Type B pancreatic cell (in vitro differentiated cells): Measurements from ENCODE around the gene RBM5. TPM values are rescaled to one million over a fixed set of nuclear protein-coding genes. Genes with fewer than 3 reads are reported as not detected.

Source experiments
- DNase-seq: peaks from one replicate; pipeline ENCODE4 v3.0.0; 2021; ENCODE audit warnings: mixed read lengths; ENCODE audit not compliant: unreplicated experiment; ENCODE audit errors: extremely low spot score
- H3K27ac Mint-ChIP-seq: 2 replicates; pipeline ENCODE4 v1.8.0; 2021; ENCODE audit warnings: mild to moderate bottlenecking, mixed read lengths
- H3K27me3 Mint-ChIP-seq: 2 replicates; pipeline ENCODE4 v1.8.0; 2021; ENCODE audit warnings: mixed read lengths
- H3K36me3 Mint-ChIP-seq: 2 replicates; pipeline ENCODE4 v1.8.0; 2021; ENCODE audit warnings: mixed read lengths
- H3K4me1 Mint-ChIP-seq: one replicate; pipeline ENCODE4 v1.8.0; 2021; ENCODE audit warnings: mixed read lengths; ENCODE audit not compliant: unreplicated experiment
- H3K4me3 Mint-ChIP-seq: 2 replicates; pipeline ENCODE4 v1.8.0; 2021; ENCODE audit warnings: mild to moderate bottlenecking, mixed read lengths
- H3K9me3 Mint-ChIP-seq: 2 replicates; pipeline ENCODE4 v1.8.0; 2021; ENCODE audit warnings: mixed read lengths
- CTCF ChIP-seq: fragments of 200-600 bp; sonication (generic); conservative IDR thresholded peaks from 2 replicates; pipeline ENCODE4 v1.5.0; 2021; ENCODE audit warnings: antibody characterized with exemption, mild to moderate bottlenecking
- total RNA-seq: library from RNA; stranded (reverse); gene quantifications from 2 replicates; pipeline ENCODE4 v1.2.1, GENCODE V29; 2021; ENCODE audit warnings: low replicate concordance

RBM5 gene
- total RNA-seq, 1 donor from 2014 or later: 244 TPM

GRCh38 chr3:50140990-50141389 is 52.3 kb downstream of the RBM5 start:
- Mint-ChIP-seq H3K27me3 (no peaks in the 10 kb centered on the region), H3K9me3 (no peaks in the 10 kb centered on the region), H3K4me1 (peaks cover 30% of the 10 kb centered on the region), H3K27ac (no peak overlapping the region), H3K4me3 (no peak overlapping the region), H3K36me3 (no peaks in the 10 kb centered on the region)
- DNase-seq: no peak
- TF ChIP-seq CTCF: no peak

GRCh38 chr3:50146316-50146901 is 57.7 kb downstream of the RBM5 start:
- Mint-ChIP-seq H3K36me3 (no peaks in the 10 kb centered on the region), H3K4me3 (no peak overlapping the region), H3K27me3 (peaks cover 3% of the 10 kb centered on the region), H3K9me3 (no peaks in the 10 kb centered on the region), H3K4me1 (peaks cover 26% of the 10 kb centered on the region), H3K27ac (peak overlapping the region; percentile 67)
- no peak for TF ChIP-seq CTCF
- DNase-seq: no peak

GRCh38 chr3:50147016-50147415 is 58.3 kb downstream of the RBM5 start:
- Mint-ChIP-seq H3K27ac (no peak overlapping the region), H3K27me3 (peaks cover 3% of the 10 kb centered on the region), H3K4me1 (peaks cover 28% of the 10 kb centered on the region)

GRCh38 chr3:50147447-50147846 is 58.7 kb downstream of the RBM5 start:
- no peaks in the 10 kb centered on the region for H3K36me3 Mint-ChIP-seq
- peak overlapping the region; percentile 35 for H3K4me3 Mint-ChIP-seq
- peak overlapping the region; percentile 38 for H3K27ac Mint-ChIP-seq
- DNase-seq: no peak
- H3K27me3 Mint-ChIP-seq: peaks cover 3% of the 10 kb centered on the region
- TF ChIP-seq CTCF: no peak
- H3K4me1 Mint-ChIP-seq: peaks cover 28% of the 10 kb centered on the region
- no peaks in the 10 kb centered on the region for H3K9me3 Mint-ChIP-seq

More at GRCh38 chr3:50147016-50147415, 58.3 kb downstream of the RBM5 start:
- Mint-ChIP-seq H3K4me3 (no peak overlapping the region), H3K9me3 (no peaks in the 10 kb centered on the region), H3K36me3 (no peaks in the 10 kb centered on the region)
- TF ChIP-seq CTCF: no peak
- no peak for DNase-seq

- H3K36me3 Mint-ChIP-seq: no peaks in the 10 kb centered on the region
- peak overlapping the region; percentile 38 for H3K27ac Mint-ChIP-seq
- H3K4me1 Mint-ChIP-seq: peaks cover 28% of the 10 kb centered on the region
- H3K27me3 Mint-ChIP-seq: peaks cover 3% of the 10 kb centered on the region
- no peak for DNase-seq
- no peaks in the 10 kb centered on the region for H3K9me3 Mint-ChIP-seq
- H3K4me3 Mint-ChIP-seq: peak overlapping the region; percentile 35
- no peak for TF ChIP-seq CTCF
These were observed 59.1 kb downstream of the RBM5 start for GRCh38 chr3:50147861-50148260.

- Mint-ChIP-seq H3K9me3 (no peaks in the 10 kb centered on the region), H3K4me1 (peaks cover 42% of the 10 kb centered on the region), H3K36me3 (no peaks in the 10 kb centered on the region), H3K27ac (peak overlapping the region; percentile 77), H3K4me3 (peak overlapping the region; percentile 57), H3K27me3 (peaks cover 7% of the 10 kb centered on the region)
- DNase-seq: no peak
- no peak for TF ChIP-seq CTCF
These were observed 61.7 kb downstream of the RBM5 start for GRCh38 chr3:50150404-50150750.
